HuH-7 (cell line): ENCODE measurements around the gene DAAM1.

ENCODE experiments used
- DNase-seq: peaks from one replicate; pipeline ENCODE4 v3.0.0; 2011; ENCODE audit warnings: low spot score

Gene DAAM1

DNA sequence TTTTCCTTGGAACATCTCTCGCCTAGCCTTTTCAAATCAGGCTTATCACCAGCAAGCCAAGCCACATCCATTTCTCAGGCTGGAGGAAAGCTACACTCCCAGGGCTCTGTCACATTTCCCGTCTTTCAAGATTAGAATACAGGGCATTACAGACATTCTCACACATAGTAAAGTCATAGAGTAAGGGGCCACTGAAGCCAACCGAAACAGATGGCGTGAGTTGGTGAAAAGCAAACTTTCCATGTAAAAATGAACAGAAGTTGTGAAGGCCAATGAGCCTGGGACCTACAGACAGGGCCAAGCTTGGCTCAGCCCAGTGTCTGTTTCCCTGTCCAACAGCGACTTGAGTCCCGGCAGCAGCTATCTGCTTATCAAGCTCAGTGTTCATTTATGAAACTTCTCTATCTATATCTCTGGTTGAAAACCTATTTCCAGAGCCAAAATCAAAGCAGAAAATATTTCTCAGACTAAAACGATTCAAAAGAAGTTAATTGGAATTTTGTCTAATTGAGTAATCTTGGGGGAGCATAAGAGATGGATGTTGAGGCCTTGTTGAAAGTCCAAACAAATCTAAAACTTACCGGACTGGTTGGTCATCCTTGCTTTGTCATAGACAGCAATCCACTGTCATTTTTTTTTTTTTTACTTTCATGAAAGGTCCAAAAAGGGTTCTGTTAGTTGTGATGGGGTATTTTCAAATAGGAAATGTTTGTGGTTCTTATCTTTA is 105.6 kb downstream of the DAAM1 start:
- no peak for DNase-seq

DNA sequence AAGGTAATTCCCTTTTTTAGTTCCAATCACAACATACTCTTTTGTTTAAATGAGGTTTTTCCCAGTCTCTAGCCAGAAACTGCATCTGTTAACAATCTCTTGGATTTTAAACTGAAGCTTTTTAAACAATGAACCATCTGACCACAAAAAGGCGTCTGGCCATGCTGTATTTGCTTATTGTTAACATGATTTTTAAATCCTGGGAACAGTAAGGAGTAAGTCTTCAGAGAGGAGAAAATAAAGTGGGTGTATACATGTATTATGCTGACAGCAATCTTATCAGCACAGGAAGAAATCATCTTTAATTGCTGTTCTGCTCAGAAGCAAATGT is 106.2 kb downstream of the DAAM1 start:
- no peak for DNase-seq

DNA sequence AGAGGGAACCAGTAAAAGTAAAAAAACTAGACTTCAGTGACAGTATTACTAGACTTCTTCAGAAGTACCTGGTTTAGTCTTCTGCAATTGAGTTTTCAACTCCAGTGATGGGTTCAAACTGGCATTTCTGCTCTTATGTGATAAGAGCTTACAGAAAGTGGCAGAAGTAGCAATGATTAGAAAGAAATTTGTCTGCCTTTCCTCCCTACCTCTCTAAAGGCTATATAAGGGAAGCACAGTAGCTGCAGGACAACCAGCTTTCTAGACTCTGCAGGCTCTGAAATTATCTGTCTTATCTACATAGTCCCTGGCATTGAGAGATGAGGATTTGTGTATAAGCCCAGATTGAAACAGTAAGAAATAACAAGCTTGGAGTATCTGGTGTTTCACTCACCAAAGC is 107.5 kb downstream of the DAAM1 start:
- no peak for DNase-seq

DNA sequence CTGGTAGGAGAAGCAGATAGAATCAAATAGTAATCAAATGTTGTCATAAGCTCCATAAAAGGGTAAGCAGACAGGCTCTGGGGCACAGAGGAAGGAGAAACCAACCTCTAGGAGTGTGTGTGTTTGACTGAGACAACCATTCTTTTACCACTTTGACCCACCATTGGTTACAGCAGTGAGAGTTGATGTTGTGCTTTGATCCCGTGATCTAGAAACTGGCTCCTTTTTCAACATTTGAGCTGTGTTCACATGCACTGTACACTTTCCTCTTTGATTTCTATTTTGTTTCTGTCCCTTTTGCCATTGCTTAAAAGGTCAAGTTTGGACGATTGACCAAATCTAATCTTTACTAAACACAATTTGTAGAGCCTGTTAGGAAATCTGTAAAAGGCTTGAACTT is 108.0 kb downstream of the DAAM1 start:
- no peak for DNase-seq

DNA sequence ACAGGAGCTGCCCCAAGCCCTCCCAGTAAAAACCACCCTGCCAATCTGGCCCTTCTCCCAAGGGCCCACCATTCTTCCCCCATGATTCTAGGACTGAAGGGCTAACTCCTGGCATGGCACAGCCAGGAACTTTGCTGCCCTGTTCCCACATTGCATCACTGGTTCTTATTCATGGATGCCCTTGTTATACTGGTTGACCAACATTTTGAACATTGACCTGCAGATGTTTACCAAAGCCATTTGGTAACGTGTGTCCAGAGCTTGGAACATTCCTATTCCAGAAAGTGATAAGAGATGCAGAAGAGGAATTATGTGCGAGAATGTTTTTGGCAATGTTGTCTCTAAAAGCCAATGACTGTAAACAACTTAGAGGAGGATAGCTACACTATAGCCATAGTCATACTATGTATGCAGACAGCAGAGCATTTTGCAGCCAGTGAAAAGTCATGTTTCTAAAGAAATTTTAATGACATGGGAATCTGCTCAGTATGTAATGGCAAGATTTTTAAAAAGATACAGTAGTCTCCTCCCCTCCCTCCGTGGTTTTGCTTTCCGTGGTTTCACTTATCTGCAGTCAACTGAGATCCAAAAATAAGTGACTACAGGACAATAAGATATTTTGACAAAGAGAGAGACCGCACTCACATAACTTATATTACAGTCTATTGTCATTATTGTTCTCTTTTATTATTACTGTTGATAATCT is 108.8 kb downstream of the DAAM1 start:
- DNase-seq, result peak; percentile 35

DNA sequence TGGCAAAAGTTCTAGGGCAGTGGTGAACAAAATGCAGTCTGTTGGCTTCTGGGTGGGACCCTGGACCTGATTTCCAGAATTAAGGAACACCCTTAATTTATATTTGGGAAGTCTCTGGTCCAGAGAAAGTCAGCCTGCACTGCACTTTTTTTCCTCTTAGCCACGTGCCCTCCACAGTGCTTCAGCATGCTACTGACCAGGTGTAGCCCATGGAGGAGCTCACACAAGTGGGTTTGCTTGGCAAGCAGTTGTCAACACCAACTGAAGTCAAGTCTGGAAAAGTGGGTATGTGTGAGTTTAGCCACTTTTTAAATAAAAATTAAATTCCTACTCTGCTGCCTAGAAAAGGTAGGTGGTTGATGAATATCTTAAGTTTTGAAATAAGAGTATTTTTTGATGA is 111.3 kb downstream of the DAAM1 start:
- no peak for DNase-seq

DNA sequence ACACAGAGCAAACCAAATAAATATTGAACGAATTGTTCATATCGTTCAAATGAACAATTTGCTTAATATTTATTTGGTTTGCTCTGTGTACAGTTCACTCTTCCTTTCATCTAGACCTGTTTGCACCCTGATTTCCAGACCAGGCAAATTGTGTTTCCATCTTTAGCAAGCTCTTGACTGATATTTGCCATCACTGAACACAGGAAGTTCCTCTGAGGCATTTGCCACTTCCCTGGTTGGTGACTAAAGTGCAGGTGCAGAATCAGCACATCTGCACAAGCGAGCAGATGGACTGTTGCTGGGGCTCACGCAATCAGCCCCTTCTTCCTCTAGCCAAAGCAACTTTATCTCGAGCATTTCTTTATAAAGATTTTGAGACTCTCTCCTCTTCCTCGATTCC is 112.9 kb downstream of the DAAM1 start:
- no peak for DNase-seq

DNA sequence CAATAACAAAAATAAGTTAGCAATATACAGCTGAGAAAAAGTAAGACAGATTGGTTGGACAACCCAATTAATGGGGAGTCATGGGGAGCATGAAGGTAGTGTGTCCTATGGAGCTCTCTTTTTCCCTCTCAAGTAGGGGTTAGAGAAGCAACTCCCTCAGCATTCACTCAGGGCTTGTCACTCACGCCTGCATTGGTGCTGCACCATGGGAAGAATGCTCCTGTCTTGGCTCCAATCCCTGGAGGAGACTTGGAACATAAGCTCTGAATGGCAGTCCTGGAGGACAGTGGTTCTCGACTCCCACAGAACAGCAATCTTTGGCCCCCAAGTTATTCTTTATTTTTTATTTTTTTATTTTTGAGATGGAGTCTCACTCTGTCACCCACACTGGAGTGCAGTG is 113.8 kb downstream of the DAAM1 start:
- DNase-seq, result no peak

DNA sequence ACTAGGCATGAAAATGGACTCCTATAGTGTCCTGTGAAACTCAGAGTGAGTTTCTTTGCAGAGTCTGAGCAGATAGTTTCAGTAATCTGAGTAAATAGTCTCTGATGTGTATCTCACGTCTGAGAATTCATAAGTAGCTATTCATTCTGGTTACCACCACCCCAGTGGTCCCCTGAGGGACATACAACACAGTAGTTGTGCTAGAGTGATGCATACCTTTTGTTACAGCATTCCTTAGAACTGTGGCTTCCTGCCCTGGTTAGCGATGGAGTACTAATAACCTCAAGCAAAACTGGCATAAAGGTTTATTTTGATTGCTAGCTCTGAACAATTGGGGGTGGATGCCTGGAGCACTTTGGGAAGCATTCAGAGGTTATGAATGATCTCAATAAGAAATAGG is 114.7 kb downstream of the DAAM1 start:
- no peak for DNase-seq

DNA sequence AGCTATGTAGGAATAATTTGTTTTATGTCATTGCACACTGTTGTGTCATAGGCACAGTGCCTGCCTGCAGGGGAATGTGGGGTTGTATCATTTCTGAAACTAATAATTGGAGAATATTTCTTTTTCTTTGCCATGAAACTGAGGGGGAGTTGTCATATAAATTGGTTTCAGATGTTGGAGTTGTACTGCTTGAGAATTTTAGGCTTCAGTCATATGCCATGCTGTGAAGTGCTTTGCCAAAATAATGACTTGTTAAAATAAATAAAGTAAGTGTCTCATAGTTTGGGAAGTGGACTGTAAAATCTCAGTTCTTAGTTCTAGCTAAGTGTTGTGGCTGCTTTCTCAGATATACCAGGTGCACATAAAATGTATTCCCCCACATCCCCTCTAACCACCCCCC is 116.8 kb downstream of the DAAM1 start:
- DNase-seq, result no peak

DNA sequence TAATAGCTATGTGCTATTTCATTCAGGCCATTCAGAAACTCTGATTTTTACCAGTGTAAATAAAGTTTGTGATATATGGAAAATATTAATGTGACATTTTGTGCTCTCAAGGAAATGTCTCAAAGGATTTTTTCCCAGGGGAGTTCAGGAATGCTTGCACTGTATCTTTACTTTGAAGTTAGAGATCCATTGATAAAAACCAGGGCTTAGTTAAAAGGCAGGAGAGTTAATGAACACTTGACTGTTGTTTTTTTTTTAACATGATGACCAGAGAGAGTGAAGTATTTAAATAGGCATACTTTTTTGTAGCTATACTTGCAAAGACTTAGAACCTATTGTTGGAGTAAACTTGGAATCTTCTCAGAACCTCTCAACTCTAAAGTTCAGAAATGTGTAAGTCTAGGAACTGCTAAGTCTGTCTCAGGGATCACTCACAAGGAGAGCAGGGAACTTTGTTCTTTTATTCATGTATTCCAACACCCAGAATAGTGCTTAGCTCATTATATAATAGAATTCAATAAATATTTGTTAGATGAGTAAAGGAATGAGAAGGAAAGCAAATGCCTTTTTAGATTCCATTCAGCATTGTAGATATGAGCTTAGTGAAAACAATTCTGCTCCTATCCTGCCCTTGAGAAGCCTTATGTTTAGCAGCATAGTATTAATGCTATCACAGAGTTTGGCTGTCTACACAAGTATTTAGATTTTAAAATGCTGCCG is 117.5 kb downstream of the DAAM1 start:
- no peak for DNase-seq

DNA sequence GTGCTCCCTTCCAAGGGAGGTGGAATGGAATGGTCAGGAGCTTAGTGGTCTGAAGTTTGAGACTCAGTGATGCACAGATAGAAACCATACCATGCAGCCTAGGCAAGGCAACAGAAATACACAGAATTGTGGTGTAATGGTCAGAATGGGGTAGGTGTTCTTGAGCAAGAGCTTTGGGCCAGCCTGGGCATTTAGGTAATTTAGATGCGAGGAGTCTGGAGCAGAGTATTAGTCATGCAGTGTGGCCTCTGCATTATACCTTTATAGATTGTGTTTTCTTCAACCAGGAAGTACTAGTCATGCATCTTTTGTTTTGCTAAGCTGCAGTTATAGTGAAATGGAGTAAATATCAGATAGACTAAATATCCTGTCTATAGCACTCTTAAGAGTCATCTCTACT is 118.3 kb downstream of the DAAM1 start:
- no peak for DNase-seq

DNA sequence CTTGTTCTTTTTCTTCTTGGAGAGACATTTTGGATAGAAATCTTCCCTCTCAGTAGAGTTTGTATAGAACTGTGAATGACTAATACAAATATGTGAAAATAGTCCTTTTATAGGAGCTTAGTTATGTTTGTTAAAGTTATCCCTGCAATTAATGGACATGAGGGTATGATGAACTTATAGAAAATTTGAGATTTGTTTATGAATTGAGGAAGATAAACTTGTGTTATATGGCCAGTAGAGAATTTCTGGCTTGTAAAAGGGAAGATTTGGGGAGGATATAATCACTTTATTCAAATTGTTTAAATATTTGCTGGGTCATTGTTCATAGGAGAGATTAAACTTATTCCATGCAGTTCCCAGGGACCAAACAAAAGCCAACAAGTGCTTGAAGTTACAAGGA is 119.6 kb downstream of the DAAM1 start:
- DNase-seq, result no peak

DNA sequence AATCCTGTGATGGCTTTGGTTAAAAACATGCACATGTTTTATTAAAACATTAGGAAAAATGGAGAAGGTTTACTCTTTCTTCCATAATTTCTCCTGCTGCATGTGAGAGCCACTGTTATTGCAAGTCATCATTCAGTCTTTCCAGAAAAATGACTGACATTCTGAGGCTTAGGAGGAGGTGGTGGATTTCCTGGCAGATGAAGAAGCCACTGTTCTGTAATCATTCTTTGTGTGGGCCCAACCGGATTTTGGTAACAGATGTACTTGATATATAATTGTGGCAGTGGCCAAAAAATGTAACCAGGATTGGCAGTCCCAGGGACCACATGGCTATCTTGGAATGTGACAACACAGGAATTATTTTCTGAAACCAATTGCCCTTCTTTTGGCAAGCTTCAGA is 120.2 kb downstream of the DAAM1 start:
- DNase-seq, result no peak

DNA sequence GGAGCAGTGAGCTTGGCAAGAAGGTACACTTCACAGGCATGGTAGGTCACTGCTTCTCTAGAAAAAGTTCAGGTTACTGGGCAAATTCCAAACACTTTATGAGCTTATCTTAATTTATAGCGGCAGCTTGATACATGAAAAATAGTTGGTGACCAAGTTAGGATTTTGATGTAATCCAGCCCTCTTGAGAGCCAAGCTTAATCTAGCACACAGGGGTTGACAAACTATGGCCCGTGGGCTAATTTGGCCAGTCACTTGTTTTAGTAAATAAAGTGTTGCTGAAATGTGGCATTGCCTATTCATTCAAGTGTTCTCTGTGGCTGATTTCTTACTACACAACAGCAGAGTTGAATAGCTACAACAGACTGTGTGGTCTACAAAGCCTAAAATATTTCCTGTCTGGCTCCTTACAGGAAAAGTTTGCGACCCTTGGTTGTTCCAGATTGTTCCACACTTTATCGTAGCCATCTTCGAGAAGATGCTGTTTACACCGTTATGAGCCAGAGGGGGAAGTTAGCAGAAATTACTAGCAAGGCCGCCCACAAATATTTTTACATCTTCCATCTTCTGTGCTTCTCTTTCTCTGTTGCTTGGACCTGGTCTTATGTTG is 120.9 kb downstream of the DAAM1 start:
- DNase-seq, result no peak

DNA sequence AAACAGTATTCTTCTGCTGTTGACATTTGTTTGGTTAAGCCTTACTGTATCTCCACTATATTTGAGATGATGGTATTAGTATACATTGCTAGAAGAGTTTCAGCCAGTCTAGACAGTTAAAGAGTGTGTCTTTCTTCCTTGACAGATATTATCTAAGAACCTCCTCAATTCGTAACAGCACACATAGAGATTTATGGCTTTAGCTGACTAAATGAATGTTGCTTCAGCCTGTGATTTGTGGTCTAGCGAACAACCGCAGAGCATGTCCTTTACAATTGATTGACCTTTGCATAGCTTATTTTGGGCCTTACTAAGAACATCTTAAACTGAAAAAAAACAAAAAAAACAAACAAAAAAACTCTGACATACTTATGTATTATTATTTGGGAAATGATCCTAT is 122.2 kb downstream of the DAAM1 start:
- no peak for DNase-seq

DNA sequence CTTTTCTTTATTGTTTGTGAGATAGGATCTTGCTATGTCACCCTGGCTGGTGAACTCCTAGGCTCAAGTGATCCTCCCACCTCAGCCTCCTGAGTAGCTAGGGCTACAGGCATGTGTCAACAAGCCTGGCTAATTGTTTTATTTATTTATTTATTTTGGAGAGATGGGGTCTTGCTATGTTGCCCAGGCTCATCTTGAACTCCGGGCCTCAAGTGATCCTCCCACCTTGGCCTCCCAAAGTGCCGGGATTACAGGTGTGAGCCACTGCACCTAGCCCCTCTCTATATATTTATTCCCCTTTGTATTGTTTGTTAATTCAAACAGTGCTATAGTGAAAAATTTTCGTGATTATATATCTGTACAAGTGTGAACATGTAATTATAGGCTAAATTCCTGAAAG is 123.3 kb downstream of the DAAM1 start:
- DNase-seq, result no peak

DNA sequence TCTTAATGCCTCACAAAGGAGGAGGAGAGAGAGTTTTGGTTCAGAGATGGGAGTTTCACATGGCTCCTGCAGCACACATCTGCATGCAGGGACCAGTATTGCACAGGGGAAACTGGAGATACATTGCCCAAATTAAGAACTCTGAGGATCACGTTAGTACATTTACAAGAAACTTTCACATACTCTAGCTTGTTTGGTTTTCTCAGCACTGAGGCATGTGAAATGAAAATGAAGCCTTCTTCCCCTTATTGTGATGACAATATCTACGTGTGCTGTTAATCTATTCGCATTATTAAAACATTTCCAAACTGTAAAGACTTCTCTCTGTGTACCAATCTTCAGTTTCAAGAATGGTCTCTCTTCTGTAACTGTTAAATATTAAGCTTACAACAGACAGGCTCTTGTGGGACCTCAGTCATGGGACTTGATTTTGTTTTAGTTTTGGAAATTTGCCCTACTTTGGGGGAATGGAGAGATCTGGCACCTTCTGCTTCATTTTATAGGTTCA is 124.7 kb downstream of the DAAM1 start:
- DNase-seq, result no peak

DNA sequence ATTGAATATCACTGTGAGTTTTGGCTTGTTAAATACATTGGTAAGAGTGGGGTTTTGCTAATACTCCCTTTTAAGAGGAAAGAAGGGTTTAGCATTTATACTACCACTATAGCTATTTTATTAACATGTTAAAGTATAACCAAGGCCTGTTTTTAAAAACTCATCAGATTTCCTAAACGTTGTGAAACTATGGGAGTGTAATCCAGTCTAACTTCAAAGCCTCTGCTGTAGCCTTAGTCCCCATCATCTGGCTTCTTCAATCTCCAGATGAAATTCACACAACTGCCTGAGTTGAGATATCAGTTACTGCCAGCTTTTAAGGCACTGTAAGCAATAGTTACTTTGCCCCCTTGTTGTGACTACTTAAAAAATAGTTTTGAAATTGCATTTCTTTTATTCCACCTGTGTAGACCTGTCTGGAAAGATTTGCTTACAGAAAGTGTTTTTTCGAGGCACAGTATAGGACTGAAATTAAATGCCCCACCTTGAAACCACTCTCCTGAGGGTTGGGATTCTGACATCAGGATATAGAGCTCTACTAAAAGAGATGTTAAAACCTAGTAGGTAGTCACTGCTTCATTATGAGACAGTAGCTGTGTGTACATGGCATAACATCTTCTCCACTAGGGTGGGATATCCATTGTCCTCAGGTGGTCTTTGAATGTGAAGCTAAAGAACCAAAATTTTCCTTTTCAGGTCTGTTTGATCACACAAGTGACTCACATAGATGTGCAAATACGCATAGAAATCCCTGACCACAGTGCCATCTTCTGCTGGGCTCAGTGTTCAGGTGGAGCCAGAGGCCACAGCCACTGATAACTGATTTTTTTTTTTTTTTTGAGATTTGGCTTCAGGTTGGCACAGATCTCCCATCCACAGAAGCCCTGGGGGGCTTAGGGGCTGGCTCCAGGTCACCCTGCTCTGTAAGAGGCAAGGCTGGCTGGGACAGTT is 125.5 kb downstream of the DAAM1 start:
- no peak for DNase-seq

DNA sequence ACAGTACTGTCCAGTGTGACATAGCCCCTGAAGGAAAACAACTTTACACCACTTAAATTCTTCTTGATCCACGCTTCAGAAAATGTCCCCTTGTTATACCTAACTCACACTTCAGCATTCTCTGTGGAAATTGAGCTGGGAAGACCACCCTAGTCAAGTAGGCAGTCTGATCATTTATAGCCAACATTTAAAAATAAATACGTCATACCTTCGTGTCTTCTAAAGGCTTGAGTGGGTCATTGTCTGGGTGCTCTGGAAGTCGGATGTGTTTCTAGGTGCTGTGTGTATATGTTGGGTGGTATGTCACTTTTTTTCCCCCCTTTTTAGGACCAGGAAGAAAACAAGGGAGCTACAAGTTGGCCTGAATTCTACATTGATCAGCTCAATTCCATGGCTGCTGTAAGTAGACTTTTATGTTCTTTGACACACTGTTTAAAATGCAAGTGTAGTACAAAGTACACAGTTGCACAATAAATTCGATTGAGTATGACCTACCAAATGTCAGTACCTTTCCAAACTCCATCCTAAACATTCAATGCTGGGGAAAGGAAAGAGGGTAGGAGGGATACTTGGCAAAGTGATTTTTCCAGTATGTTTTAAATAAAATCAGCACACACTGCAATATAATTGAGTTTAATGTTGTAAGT is 126.6 kb downstream of the DAAM1 start:
- peak; percentile 18 for DNase-seq

DNA sequence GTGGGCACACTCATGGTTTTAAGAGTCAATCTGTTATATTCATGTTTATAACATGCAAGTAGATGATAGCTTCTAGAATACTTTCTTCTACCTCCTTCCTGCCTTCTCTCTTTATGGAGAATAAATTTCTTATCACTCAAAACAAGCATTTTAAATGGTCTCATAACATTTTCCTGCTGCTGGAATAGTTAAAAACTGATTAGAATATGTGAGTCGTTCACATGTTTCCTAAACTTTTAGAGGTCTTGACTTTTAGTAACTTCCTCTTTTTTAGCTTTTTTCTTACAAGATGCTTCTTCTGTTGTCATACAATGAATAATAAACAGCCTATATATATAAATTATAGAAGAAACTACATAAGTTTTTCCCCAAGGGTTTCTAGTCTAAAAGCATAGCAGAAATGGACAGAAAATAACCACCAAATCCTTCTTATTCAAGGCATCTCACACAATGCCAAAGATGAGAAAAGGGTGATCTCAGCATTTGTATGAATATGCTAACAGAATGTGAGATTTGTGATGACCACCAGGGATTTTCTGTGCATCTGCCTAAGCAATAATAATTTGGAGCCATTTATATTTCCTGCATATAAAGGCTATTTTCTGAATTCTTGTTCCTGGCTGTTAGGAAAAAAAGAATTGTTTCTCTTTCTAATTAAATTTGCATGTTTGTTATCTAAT is 127.8 kb downstream of the DAAM1 start:
- DNase-seq, result no peak
